ENCODE data around the gene DCAF4L1. TPM values are rescaled to one million over a fixed set of nuclear protein-coding genes. Genes with fewer than 3 reads are reported as not detected.

DCAF4L1 gene
- total RNA-seq, 4 donors from 2014 or later, result 0.21 to 0.56 (median 0.29) TPM; not detected in 1

DNA sequence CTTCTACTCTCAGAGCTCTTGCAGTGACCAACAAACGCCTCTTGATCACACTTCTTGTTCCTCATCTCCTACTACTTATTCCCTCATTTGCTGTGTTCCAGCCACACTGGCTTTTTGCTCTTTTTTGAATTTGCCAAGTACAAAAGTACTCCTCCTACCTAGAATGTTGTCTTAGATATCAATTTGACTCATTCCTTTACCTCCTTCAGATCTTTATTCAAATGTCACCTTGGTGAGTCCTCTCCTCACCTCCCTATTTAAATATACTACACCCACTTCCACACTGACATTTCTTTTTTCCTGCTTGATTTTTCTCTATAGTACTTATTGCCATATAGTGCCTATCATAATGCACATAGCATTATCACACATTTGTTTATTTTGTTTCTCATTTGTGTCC, 6.2 kb upstream of the DCAF4L1 start:
- Histone ChIP-seq H3K9me3 (no peaks in the 10 kb centered on the region), H3K27ac (no peak overlapping the region), H3K4me3 (no peak overlapping the region), H3K4me1 (no peaks in the 10 kb centered on the region), H3K36me3 (no peaks in the 10 kb centered on the region), H3K27me3 (no peaks in the 10 kb centered on the region)
- DNase-seq (ENCODE audit: low spot score in 2 of 2), result no peak
- WGBS, result 87% methylated on average over 1 of the region's 1 CpG
- TF ChIP-seq CTCF (IDR thresholded peaks at IDR 0.05) (no peak), POLR2A (IDR thresholded peaks at IDR 0.05) (no peak), EP300 (IDR thresholded peaks at IDR 0.05) (no peak), POLR2AphosphoS5 (IDR thresholded peaks at IDR 0.05) (no peak)

- WGBS, result 72% methylated on average over 1 of the region's 1 CpG
- DNase-seq (ENCODE audit: low spot score in 2 of 2), result no peak
- Histone ChIP-seq H3K27ac (no peak overlapping the region), H3K4me1 (no peaks in the 10 kb centered on the region), H3K27me3 (no peaks in the 10 kb centered on the region), H3K9me3 (no peaks in the 10 kb centered on the region), H3K36me3 (no peaks in the 10 kb centered on the region), H3K4me3 (no peak overlapping the region)
- TF ChIP-seq POLR2A (IDR thresholded peaks at IDR 0.05) (no peak), CTCF (IDR thresholded peaks at IDR 0.05) (no peak), POLR2AphosphoS5 (IDR thresholded peaks at IDR 0.05) (no peak), EP300 (IDR thresholded peaks at IDR 0.05) (no peak)
Measured at GRCh38 chr4:41976775-41977516, 4.6 kb upstream of the DCAF4L1 start.

DNA sequence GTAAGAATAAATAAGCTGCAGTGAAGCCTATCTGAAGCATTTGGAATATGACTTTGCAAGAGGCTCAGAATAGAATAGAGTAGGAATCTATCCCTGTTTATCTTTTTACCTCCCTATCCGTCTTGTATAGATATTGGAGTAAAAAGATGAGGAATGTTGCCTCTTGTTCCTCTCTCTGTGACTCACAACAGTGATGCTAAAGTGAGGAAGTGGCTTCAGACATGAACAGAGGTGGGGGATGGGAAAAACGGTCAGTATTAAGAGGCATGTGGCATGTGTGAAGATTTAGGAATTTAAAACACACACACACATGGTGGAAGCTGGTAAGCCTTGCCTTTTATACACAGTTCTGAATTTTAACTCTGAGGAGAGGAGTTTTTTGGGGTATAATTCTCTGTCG, 3.8 kb upstream of the DCAF4L1 start:
- TF ChIP-seq CTCF (IDR thresholded peaks at IDR 0.05) (no peak), POLR2A (IDR thresholded peaks at IDR 0.05) (no peak), POLR2AphosphoS5 (IDR thresholded peaks at IDR 0.05) (no peak), EP300 (IDR thresholded peaks at IDR 0.05) (no peak)
- Histone ChIP-seq H3K36me3 (no peaks in the 10 kb centered on the region), H3K9me3 (no peaks in the 10 kb centered on the region), H3K4me3 (no peak overlapping the region), H3K27me3 (no peaks in the 10 kb centered on the region), H3K4me1 (no peaks in the 10 kb centered on the region), H3K27ac (no peak overlapping the region)
- no peak for DNase-seq (ENCODE audit: low spot score in 2 of 2)
- WGBS, result 43% methylated on average over 3 of the region's 3 CpGs

- H3K4me1 ChIP-seq, result no peaks in the 10 kb centered on the region
- no peak overlapping the region for H3K4me3 ChIP-seq
- no peak for TF ChIP-seq CTCF (IDR thresholded peaks at IDR 0.05)
- TF ChIP-seq POLR2A (IDR thresholded peaks at IDR 0.05), result no peak
- TF ChIP-seq EP300 (IDR thresholded peaks at IDR 0.05), result no peak
- no peak for TF ChIP-seq POLR2AphosphoS5 (IDR thresholded peaks at IDR 0.05)
- whole genome bisulfite sequencing, result 92% methylated on average over 22 of the region's 22 CpGs
- no peak overlapping the region for H3K27ac ChIP-seq
- no peaks in the 10 kb centered on the region for H3K9me3 ChIP-seq
- H3K36me3 ChIP-seq, result no peaks in the 10 kb centered on the region
- H3K27me3 ChIP-seq, result no peaks in the 10 kb centered on the region
- no peak for DNase-seq (ENCODE audit: low spot score in 2 of 2)
Measured at GRCh38 chr4:41982716-41983115, 1.2 kb downstream of the DCAF4L1 start.

DNA sequence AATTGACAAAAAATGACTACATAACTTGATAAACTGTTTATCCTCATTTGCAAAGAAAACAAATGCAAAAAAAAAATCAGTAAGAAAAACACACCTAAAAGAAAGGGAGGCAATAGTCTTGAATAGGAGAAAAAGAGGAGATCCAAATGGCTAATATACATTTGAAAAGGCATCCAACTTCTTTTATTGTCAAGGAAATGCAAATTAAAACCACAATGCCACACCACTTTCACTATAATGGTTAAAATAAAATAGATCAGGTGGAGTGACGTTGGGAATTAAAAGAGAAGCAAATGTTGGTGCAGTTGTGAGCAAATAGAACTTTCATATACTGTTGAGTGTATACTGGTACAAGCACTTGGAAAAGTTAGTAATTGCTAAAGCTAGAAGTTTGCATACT, 3.6 kb downstream of the DCAF4L1 start:
- no peak for DNase-seq (ENCODE audit: low spot score in 2 of 2)
- Histone ChIP-seq H3K27ac (no peak overlapping the region), H3K4me3 (no peak overlapping the region), H3K9me3 (no peaks in the 10 kb centered on the region), H3K27me3 (no peaks in the 10 kb centered on the region), H3K4me1 (peaks cover 8% of the 10 kb centered on the region), H3K36me3 (no peaks in the 10 kb centered on the region)
- TF ChIP-seq POLR2A (IDR thresholded peaks at IDR 0.05) (no peak), EP300 (IDR thresholded peaks at IDR 0.05) (no peak), POLR2AphosphoS5 (IDR thresholded peaks at IDR 0.05) (no peak), CTCF (IDR thresholded peaks at IDR 0.05) (no peak)
- 26% methylated on average over 1 of the region's 1 CpG for WGBS
